HepG2 (cell line): ENCODE results near the gene GCM1. TPM values are rescaled to one million over a fixed set of nuclear protein-coding genes. Genes with fewer than 3 reads are reported as not detected.

Experiments
- ARHGAP35 ChIP-seq: sonication (generic); formaldehyde crosslinking; IDR thresholded peaks from 2 replicates; pipeline ENCODE4 v1.9.0; 2022; ENCODE audit warnings: mild to moderate bottlenecking, inconsistent platforms, moderate library complexity, missing genetic modification reagents, borderline replicate concordance
- HDAC6 ChIP-seq: fragments of 200-600 bp; sonication (generic); IDR thresholded peaks from 2 replicates; pipeline ENCODE4 v1.7.0; 2017; ENCODE audit warnings: mild to moderate bottlenecking, antibody characterized with exemption, low read length, low read depth
- HHEX ChIP-seq: IDR thresholded peaks from 2 replicates; pipeline ENCODE4 v1.6.1; 2016; ENCODE audit warnings: control low read depth
- HNRNPUL1 ChIP-seq: fragments of 200-400 bp; formaldehyde crosslinking; IDR thresholded peaks from 2 replicates; pipeline ENCODE4 v1.6.1; 2017; ENCODE audit warnings: low read depth, mild to moderate bottlenecking, low read length, moderate library complexity
- HOXD1 ChIP-seq: sonication (generic); formaldehyde crosslinking; IDR thresholded peaks from 2 replicates; pipeline ENCODE4 v1.5.0; 2020; ENCODE audit warnings: missing genetic modification reagents
- JDP2 ChIP-seq: sonication (generic); formaldehyde crosslinking; IDR thresholded peaks from 2 replicates; pipeline ENCODE4 v1.8.1; 2022; ENCODE audit warnings: missing genetic modification reagents, borderline replicate concordance
- MAFG ChIP-seq: sonication (generic); formaldehyde crosslinking; IDR thresholded peaks from 2 replicates; pipeline ENCODE4 v1.5.1; 2020; ENCODE audit warnings: mild to moderate bottlenecking, missing genetic modification reagents
- MIER3 ChIP-seq: IDR thresholded peaks from 2 replicates; pipeline ENCODE4 v1.6.1; 2016; ENCODE audit warnings: missing compliant biosample characterization, borderline replicate concordance
- MTA1 ChIP-seq: sonication (generic); formaldehyde crosslinking; IDR thresholded peaks from 2 replicates; pipeline ENCODE4 v1.4.0; 2020; ENCODE audit warnings: missing genetic modification reagents, mild to moderate bottlenecking, borderline replicate concordance
- PAF1 ChIP-seq: IDR thresholded peaks from 2 replicates; pipeline ENCODE4 v1.6.1; 2016; ENCODE audit warnings: missing genetic modification reagents, missing compliant biosample characterization
- RARG ChIP-seq: sonication (generic); formaldehyde crosslinking; IDR thresholded peaks from 2 replicates; pipeline ENCODE4 v1.4.0; 2020; ENCODE audit warnings: low read depth, mild to moderate bottlenecking, missing genetic modification reagents
- RFX3 ChIP-seq: IDR thresholded peaks from 2 replicates; pipeline ENCODE4 v1.6.1; 2016; ENCODE audit warnings: missing biosample characterization, missing genetic modification reagents
- SIN3A ChIP-seq: IDR thresholded peaks from 2 replicates; pipeline ENCODE4 v1.6.1; 2011; ENCODE audit warnings: low read depth, mild to moderate bottlenecking, control low read depth, low read length, borderline replicate concordance
- TCF7L2 ChIP-seq: IDR thresholded peaks from 2 replicates; pipeline ENCODE4 v1.6.1; 2011; ENCODE audit warnings: mild to moderate bottlenecking, low read depth, low read length, moderate library complexity
- ZFAT ChIP-seq: sonication (generic); formaldehyde crosslinking; conservative IDR thresholded peaks from 2 replicates; pipeline ENCODE4 v1.8.1; 2023; ENCODE audit warnings: missing genetic modification reagents, inconsistent platforms
- ZNF292 ChIP-seq: sonication (generic); formaldehyde crosslinking; IDR thresholded peaks from 2 replicates; pipeline ENCODE4 v1.8.1; 2022; ENCODE audit warnings: mild to moderate bottlenecking, low read depth, missing genetic modification reagents, borderline replicate concordance
- ZNF337 ChIP-seq: sonication (generic); formaldehyde crosslinking; IDR thresholded peaks from 2 replicates; pipeline ENCODE4 v1.5.1; 2020; ENCODE audit warnings: missing genetic modification reagents, low read depth, mild to moderate bottlenecking, borderline replicate concordance
- ZNF468 ChIP-seq: sonication (generic); formaldehyde crosslinking; IDR thresholded peaks from 2 replicates; pipeline ENCODE4 v1.8.0; 2022; ENCODE audit warnings: mild to moderate bottlenecking, moderate library complexity, missing genetic modification reagents
- ZNF567 ChIP-seq: sonication (generic); formaldehyde crosslinking; IDR thresholded peaks from 2 replicates; pipeline ENCODE4 v1.8.1; 2023; ENCODE audit warnings: mild to moderate bottlenecking, missing genetic modification reagents, borderline replicate concordance
- ZNF652 ChIP-seq: IDR thresholded peaks from 2 replicates; pipeline ENCODE4 v1.6.1; 2016; ENCODE audit warnings: low read depth, borderline replicate concordance
- ZNF670 ChIP-seq: sonication (generic); formaldehyde crosslinking; IDR thresholded peaks from 2 replicates; pipeline ENCODE4 v1.8.0; 2022; ENCODE audit warnings: mild to moderate bottlenecking, missing genetic modification reagents, borderline replicate concordance
- ZNF737 ChIP-seq: sonication (generic); formaldehyde crosslinking; IDR thresholded peaks from 2 replicates; pipeline ENCODE4 v1.5.0; 2020; ENCODE audit warnings: missing genetic modification reagents, mild to moderate bottlenecking, borderline replicate concordance
- ZNF746 ChIP-seq: sonication (generic); formaldehyde crosslinking; IDR thresholded peaks from 2 replicates; pipeline ENCODE4 v1.8.0; 2022; ENCODE audit warnings: mild to moderate bottlenecking, missing genetic modification reagents
- ZNF772 ChIP-seq: sonication (generic); formaldehyde crosslinking; IDR thresholded peaks from 2 replicates; pipeline ENCODE4 v1.5.0; 2020; ENCODE audit warnings: mild to moderate bottlenecking, missing genetic modification reagents
- ZNF775 ChIP-seq: sonication (generic); formaldehyde crosslinking; IDR thresholded peaks from 2 replicates; pipeline ENCODE4 v1.4.0; 2020; ENCODE audit warnings: missing genetic modification reagents, mild to moderate bottlenecking, moderate library complexity, borderline replicate concordance
- ZNF839 ChIP-seq: sonication (generic); formaldehyde crosslinking; IDR thresholded peaks from 2 replicates; pipeline ENCODE4 v1.4.0; 2020; ENCODE audit warnings: missing genetic modification reagents, mild to moderate bottlenecking, borderline replicate concordance
- ZNF883 ChIP-seq: sonication (generic); formaldehyde crosslinking; IDR thresholded peaks from 2 replicates; pipeline ENCODE4 v1.5.1; 2020; ENCODE audit warnings: mild to moderate bottlenecking, missing genetic modification reagents; ENCODE audit errors: not compliant biosample characterization
- polyA plus RNA-seq, 8 experiments: library from polyadenylated mRNA; depleted of rRNA in 3 of 8; stranded (reverse) in 7 of 8; unstranded in 1 of 8; fragments of >200 nt; fragmentation: Illumina TruSeq in 4 of 8; extraction: Trizol in 4 of 8; gene quantifications; 2 replicates each; pipeline versions ENCODE4 v1.2.1 to v1.2.3, GENCODE V29; 2011 to 2016; ENCODE audit warnings: low read depth in 4 of 8, missing spikeins in 1 of 8, mixed read lengths in 1 of 8; ENCODE audit not compliant: insufficient read depth in 1 of 8
- total RNA-seq, 5 experiments: library from RNA; depleted of rRNA; stranded (reverse); fragments of >200 nt; fragmentation: Illumina TruSeq; extraction: Trizol; gene quantifications; 2 replicates each; pipeline ENCODE4 v1.2.3, GENCODE V29; 2016; ENCODE audit warnings: low read depth in 1 of 5
- TF ChIP-seq, protein P1 (sequence below): sonication (generic); formaldehyde crosslinking; IDR thresholded peaks from 2 replicates; pipeline ENCODE4 v1.4.0; 2020; ENCODE audit warnings: mild to moderate bottlenecking, missing genetic modification reagents
- TF ChIP-seq, protein P2 (sequence below): sonication (generic); formaldehyde crosslinking; conservative IDR thresholded peaks from 2 replicates; pipeline ENCODE4 v1.4.0; 2020; ENCODE audit warnings: missing genetic modification reagents
- TF ChIP-seq, protein P3 (sequence below): IDR thresholded peaks from 2 replicates; pipeline ENCODE4 v1.6.1; 2016

Gene GCM1
- total and polyA plus RNA-seq, 2 of the 13 experiments (the other 11 are each of a cell fraction or from before 2014, with no cell fraction given) = 0.04 to 0.13 TPM

DNA sequence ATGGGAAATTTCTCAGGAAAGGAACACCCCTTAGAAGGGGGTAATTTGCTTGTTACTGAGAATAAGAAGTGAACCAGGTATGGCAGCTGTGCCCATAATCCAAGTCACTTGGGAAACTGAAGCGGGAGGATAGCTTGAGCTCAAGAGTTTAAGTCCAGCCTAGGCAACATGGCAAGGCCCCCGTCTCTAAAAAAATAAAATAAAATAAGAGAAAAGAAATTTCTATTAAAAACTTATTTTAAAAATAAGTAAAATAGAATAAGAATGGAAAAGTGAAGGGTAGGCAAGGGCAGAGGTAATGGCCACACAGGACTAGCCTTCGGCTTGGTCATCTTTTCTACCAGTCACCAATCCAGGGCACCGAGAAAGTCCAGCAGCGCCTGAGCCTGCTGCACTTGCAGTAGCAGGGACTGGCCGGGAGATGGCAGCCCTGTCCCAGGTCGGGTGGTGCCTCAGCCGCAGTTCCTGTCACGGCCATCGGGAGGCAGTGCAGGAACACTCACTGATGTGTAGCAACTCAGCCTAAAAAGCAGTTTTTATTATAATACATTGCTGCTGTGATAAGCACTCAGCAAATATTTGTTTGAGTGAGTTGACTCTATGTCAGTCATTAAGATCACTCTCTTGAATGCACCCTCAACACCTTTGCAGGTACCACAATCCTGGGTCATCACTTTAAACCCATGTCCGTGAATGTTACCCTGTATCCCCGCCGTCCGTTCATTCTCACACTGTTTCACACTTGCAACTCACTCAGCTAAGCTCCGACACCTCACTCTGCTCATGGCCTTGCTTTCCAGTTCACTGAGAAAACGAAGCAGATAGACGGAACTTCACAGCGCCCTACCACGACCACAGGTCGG lies 23.2 kb upstream of the GCM1 start (continued):
- TF ChIP-seq HDAC6 = no peak
- 0 out of 2 replicates have a peak, but pooled peaks have one; percentile 46 for TF ChIP-seq MIER3 (CRISPR knock-in tag)
- TF ChIP-seq ZNF468 = no peak
- peak; percentile 82; the same call in 1 of the 2 replicates for TF ChIP-seq ZNF839 (CRISPR knock-in tag)
- TF ChIP-seq JDP2 = no peak
- no peak for TF ChIP-seq ZNF737 (CRISPR knock-in tag)
- TF ChIP-seq ZNF567 = 0 out of 2 replicates have a peak, but pooled peaks have one; percentile 88
- no peak for TF ChIP-seq MAFG (CRISPR knock-in tag)
- no peak for TF ChIP-seq HOXD1 (CRISPR knock-in tag)
- no peak for TF ChIP-seq ZFAT (CRISPR knock-in tag)
- TF ChIP-seq PAF1 (CRISPR knock-in tag) = no peak
- TF ChIP-seq ZNF775 (CRISPR knock-in tag) = no peak
- no peak for TF ChIP-seq HNRNPUL1
- no peak for TF ChIP-seq ARHGAP35
- no peak for TF ChIP-seq HHEX (CRISPR knock-in tag)
- no peak for TF ChIP-seq ZNF746
- 0 out of 2 replicates have a peak, but pooled peaks have one; percentile 56 for TF ChIP-seq ZNF772
- TF ChIP-seq, protein P1, sequence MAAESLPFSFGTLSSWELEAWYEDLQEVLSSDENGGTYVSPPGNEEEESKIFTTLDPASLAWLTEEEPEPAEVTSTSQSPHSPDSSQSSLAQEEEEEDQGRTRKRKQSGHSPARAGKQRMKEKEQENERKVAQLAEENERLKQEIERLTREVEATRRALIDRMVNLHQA (CRISPR knock-in tag) = no peak
- no peak for TF ChIP-seq ZNF883 (CRISPR knock-in tag)
- 0 out of 2 replicates have a peak, but pooled peaks have one; percentile 32 for TF ChIP-seq MTA1 (CRISPR knock-in tag)
- TF ChIP-seq RARG (CRISPR knock-in tag) = no peak
- TF ChIP-seq, protein P2, sequence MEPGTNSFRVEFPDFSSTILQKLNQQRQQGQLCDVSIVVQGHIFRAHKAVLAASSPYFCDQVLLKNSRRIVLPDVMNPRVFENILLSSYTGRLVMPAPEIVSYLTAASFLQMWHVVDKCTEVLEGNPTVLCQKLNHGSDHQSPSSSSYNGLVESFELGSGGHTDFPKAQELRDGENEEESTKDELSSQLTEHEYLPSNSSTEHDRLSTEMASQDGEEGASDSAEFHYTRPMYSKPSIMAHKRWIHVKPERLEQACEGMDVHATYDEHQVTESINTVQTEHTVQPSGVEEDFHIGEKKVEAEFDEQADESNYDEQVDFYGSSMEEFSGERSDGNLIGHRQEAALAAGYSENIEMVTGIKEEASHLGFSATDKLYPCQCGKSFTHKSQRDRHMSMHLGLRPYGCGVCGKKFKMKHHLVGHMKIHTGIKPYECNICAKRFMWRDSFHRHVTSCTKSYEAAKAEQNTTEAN (CRISPR knock-in tag) = no peak
- no peak for TF ChIP-seq ZNF670 (CRISPR knock-in tag)
- no peak for TF ChIP-seq ZNF337 (CRISPR knock-in tag)
- TF ChIP-seq ZNF652 (CRISPR knock-in tag) = no peak
- no peak for TF ChIP-seq RFX3 (CRISPR knock-in tag)
- no peak for TF ChIP-seq ZNF292 (CRISPR knock-in tag)
- TF ChIP-seq, protein P3, sequence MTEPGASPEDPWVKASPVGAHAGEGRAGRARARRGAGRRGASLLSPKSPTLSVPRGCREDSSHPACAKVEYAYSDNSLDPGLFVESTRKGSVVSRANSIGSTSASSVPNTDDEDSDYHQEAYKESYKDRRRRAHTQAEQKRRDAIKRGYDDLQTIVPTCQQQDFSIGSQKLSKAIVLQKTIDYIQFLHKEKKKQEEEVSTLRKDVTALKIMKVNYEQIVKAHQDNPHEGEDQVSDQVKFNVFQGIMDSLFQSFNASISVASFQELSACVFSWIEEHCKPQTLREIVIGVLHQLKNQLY (CRISPR knock-in tag) = 0 out of 2 replicates have a peak, but pooled peaks have one; percentile 34
- TF ChIP-seq TCF7L2 = no peak
- TF ChIP-seq SIN3A = no peak
